ENCODE data around the gene MAN2A1.

MAN2A1 gene

GRCh38 chr5:109805472-109805871 is 115.7 kb downstream of the MAN2A1 start:
- Histone ChIP-seq H3K4me1 (ENCODE audit: control insufficient read depth, insufficient read depth, low read length) (no peaks in the 10 kb centered on the region), H3K4me3 (ENCODE audit: low read depth, low read length) (no peak overlapping the region), H3K27ac (ENCODE audit: extremely low read depth, low read depth, low read length) (no peak overlapping the region), H3K36me3 (ENCODE audit: control insufficient read depth in 2 of 2, insufficient read depth in 1 of 2, low read length in 2 of 2) (peaks cover 0 to 3% of the 10 kb centered on the region in 2 experiments; a peak in 1 of 3 replicates), H3K9me3 (ENCODE audit: control insufficient read depth, insufficient read depth, low read depth, low read length) (no peaks in the 10 kb centered on the region)
- POLR2A ChIA-PET: no interaction called here
- CTCF ChIA-PET: no interaction called here
- no peak for TF ChIP-seq CTCF (tag by site-specific recombination; IDR thresholded peaks at IDR 0.05)
- TF ChIP-seq ZNF555 (tag by site-specific recombination; conservative IDR thresholded peaks at IDR 0.05): no peak
- TF ChIP-seq ZBTB17 (tag by site-specific recombination; IDR thresholded peaks at IDR 0.05): no peak
- no peak for TF ChIP-seq MYNN (tag by site-specific recombination; IDR thresholded peaks at IDR 0.05; ENCODE audit: borderline replicate concordance)

- Histone ChIP-seq H3K4me3 (ENCODE audit: low read depth, low read length) (no peak overlapping the region), H3K9me3 (ENCODE audit: control insufficient read depth, insufficient read depth, low read depth, low read length) (no peaks in the 10 kb centered on the region), H3K36me3 (ENCODE audit: control insufficient read depth in 2 of 2, insufficient read depth in 1 of 2, low read length in 2 of 2) (peaks cover 0 to 3% of the 10 kb centered on the region in 2 experiments; a peak in 1 of 3 replicates), H3K4me1 (ENCODE audit: control insufficient read depth, insufficient read depth, low read length) (no peaks in the 10 kb centered on the region), H3K27ac (ENCODE audit: extremely low read depth, low read depth, low read length) (no peak overlapping the region)
- TF ChIP-seq ZIC2 (tag by site-specific recombination; IDR thresholded peaks at IDR 0.05) (peak; percentile 74), ZNF140 (tag by site-specific recombination; IDR thresholded peaks at IDR 0.05) (no peak)
- CTCF ChIA-PET: no interaction called here
- POLR2A ChIA-PET: no interaction called here
These were observed 116.2 kb downstream of the MAN2A1 start for GRCh38 chr5:109805883-109806282.

- TF ChIP-seq KLF8 (tag by site-specific recombination; IDR thresholded peaks at IDR 0.05): no peak
- no peaks in the 10 kb centered on the region for H3K4me1 ChIP-seq (ENCODE audit: control insufficient read depth, insufficient read depth, low read length)
- no peak overlapping the region for H3K4me3 ChIP-seq (ENCODE audit: low read depth, low read length)
- no peak overlapping the region for H3K27ac ChIP-seq (ENCODE audit: extremely low read depth, low read depth, low read length)
- CTCF ChIA-PET: no interaction called here
- H3K9me3 ChIP-seq (ENCODE audit: control insufficient read depth, insufficient read depth, low read depth, low read length): no peaks in the 10 kb centered on the region
- peaks cover 3 to 11% of the 10 kb centered on the region in 2 experiments; a peak in 2 of 3 replicates for H3K36me3 ChIP-seq (ENCODE audit: control insufficient read depth in 2 of 2, insufficient read depth in 1 of 2, low read length in 2 of 2)
- POLR2A ChIA-PET: no interaction called here
These were observed 123.0 kb downstream of the MAN2A1 start for GRCh38 chr5:109812698-109813097.

- ChIA-PET POLR2A (no interaction called here), CTCF (no interaction called here)
- peaks cover 6 to 22% of the 10 kb centered on the region in 2 experiments; a peak in 2 of 3 replicates for H3K36me3 ChIP-seq (ENCODE audit: control insufficient read depth in 2 of 2, insufficient read depth in 1 of 2, low read length in 2 of 2)
- no peaks in the 10 kb centered on the region for H3K4me1 ChIP-seq (ENCODE audit: control insufficient read depth, insufficient read depth, low read length)
- no peak overlapping the region for H3K4me3 ChIP-seq (ENCODE audit: low read depth, low read length)
- no peaks in the 10 kb centered on the region for H3K9me3 ChIP-seq (ENCODE audit: control insufficient read depth, insufficient read depth, low read depth, low read length)
- H3K27ac ChIP-seq (ENCODE audit: extremely low read depth, low read depth, low read length): no peak overlapping the region
- TF ChIP-seq ZNF529 (tag by site-specific recombination; IDR thresholded peaks at IDR 0.05; ENCODE audit: insufficient replicate concordance): no peak
- TF ChIP-seq PBX3 (CRISPR knock-in tag; IDR thresholded peaks at IDR 0.05): no peak
- no peak for TF ChIP-seq PATZ1 (tag by site-specific recombination; IDR thresholded peaks at IDR 0.05)
- no peak for TF ChIP-seq ZSCAN23 (tag by site-specific recombination; IDR thresholded peaks at IDR 0.05)
- TF ChIP-seq ZBTB11 (tag by site-specific recombination; conservative IDR thresholded peaks at IDR 0.05; ENCODE audit: low read depth): no peak
- TF ChIP-seq ZNF433 (tag by site-specific recombination; IDR thresholded peaks at IDR 0.05; ENCODE audit: low read depth): no peak
These were observed 127.0 kb downstream of the MAN2A1 start for GRCh38 chr5:109816732-109817131.
